Body of pancreas (tissue), 4 donors: Measurements from ENCODE around the gene LRRC75A.

Experiments
- CTCF ChIP-seq, 7 experiments: fragments of 450-650 bp in 4 of 7; fragments of 200-600 bp in 3 of 7; sonication (generic) in 3 of 7; IDR thresholded peaks; one replicate each; pipeline ENCODE4 v1.5.1; 2016 to 2019; ENCODE audit warnings: antibody characterized with exemption in 7 of 7
- POLR2A ChIP-seq, 3 donors: fragments of 450-650 bp; IDR thresholded peaks; one replicate each; pipeline ENCODE4 v1.6.1; 2016; ENCODE audit warnings: antibody characterized with exemption in 3 of 3, mild to moderate bottlenecking in 2 of 3

GRCh38 chr17:16435925-16436886 is 55.8 kb downstream of the LRRC75A start:
- TF ChIP-seq CTCF (IDR thresholded peaks at IDR 0.05) (no peak), POLR2A (IDR thresholded peaks at IDR 0.05) (no peak)
